Ovary (tissue), 3 donors: Measurements from ENCODE around the gene GRIN2B.

ENCODE experiments used
- CTCF ChIP-seq, 3 donors: fragments of 450-650 bp in 2 of 3; fragments of 200-600 bp in 1 of 3; IDR thresholded peaks; one replicate each; pipeline versions ENCODE4 v1.5.1 to v1.8.0; 2016 to 2022; ENCODE audit warnings: antibody characterized with exemption in 3 of 3, mild to moderate bottlenecking in 1 of 3
- EP300 ChIP-seq: sonication (generic); formaldehyde crosslinking; IDR thresholded peaks from one replicate; pipeline ENCODE4 v1.6.1; 2017; ENCODE audit warnings: antibody characterized with exemption
- POLR2A ChIP-seq: fragments of 450-650 bp; IDR thresholded peaks from one replicate; pipeline ENCODE4 v1.6.1; 2017; ENCODE audit warnings: antibody characterized with exemption, mild to moderate bottlenecking, moderate library complexity
- donor health status: DM: no; HTN: no; CAD: no.

GRCh38 chr12:13945236-13945635, 36.2 kb downstream of the GRIN2B start:
- no peak for TF ChIP-seq CTCF (IDR thresholded peaks at IDR 0.05)
- no peak for TF ChIP-seq EP300
- TF ChIP-seq POLR2A = no peak
